ENCODE measurements around the gene LHCGR.

Gene LHCGR

GRCh38 chr2:48755473-48755872 lies at the start of gene LHCGR:
TSS of gene LHCGR (minus strand) at chr2:48755724. CDS start at chr2:48755671, 53 bp downstream.
- no peak for DNase-seq

- DNase-seq, result no peak
Measured at GRCh38 chr2:48799601-48800000, 44.1 kb upstream of the LHCGR start.

GRCh38 chr2:48795065-48795464 lies 39.5 kb upstream of the LHCGR start:
- no peak for DNase-seq

GRCh38 chr2:48793671-48794070 lies 38.1 kb upstream of the LHCGR start:
- no peak for DNase-seq

GRCh38 chr2:48792030-48792429 lies 36.5 kb upstream of the LHCGR start:
- no peak for DNase-seq

- DNase-seq, result no peak
Measured at GRCh38 chr2:48790407-48791170, 35.1 kb upstream of the LHCGR start.

- no peak for DNase-seq
Measured at GRCh38 chr2:48787580-48787979, 32.1 kb upstream of the LHCGR start.

- peak; percentile 24 for DNase-seq
Measured at GRCh38 chr2:48781366-48781765, 25.8 kb upstream of the LHCGR start.

- DNase-seq, result no peak
Measured at GRCh38 chr2:48779019-48779716, 23.6 kb upstream of the LHCGR start.

- DNase-seq, result no peak
Measured at GRCh38 chr2:48774251-48774650, 18.7 kb upstream of the LHCGR start.

- DNase-seq, result no peak
Measured at GRCh38 chr2:48771241-48772014, 15.9 kb upstream of the LHCGR start.

- no peak for DNase-seq
Measured at GRCh38 chr2:48770181-48770580, 14.7 kb upstream of the LHCGR start.

- DNase-seq, result no peak
Measured at GRCh38 chr2:48768669-48769068, 13.1 kb upstream of the LHCGR start.

GRCh38 chr2:48767330-48767729 lies 11.8 kb upstream of the LHCGR start:
- DNase-seq, result no peak

- no peak for DNase-seq
Measured at GRCh38 chr2:48760826-48761225, 5.3 kb upstream of the LHCGR start.

- DNase-seq, result no peak
Measured at GRCh38 chr2:48759682-48760081, 4.2 kb upstream of the LHCGR start.

GRCh38 chr2:48756289-48756688 lies 765 bp upstream of the LHCGR start:
- DNase-seq, result no peak

GRCh38 chr2:48754874-48755273 lies 650 bp downstream of the LHCGR start:
- no peak for DNase-seq

- DNase-seq, result no peak
Measured at GRCh38 chr2:48753228-48753627, 2.3 kb downstream of the LHCGR start.

GRCh38 chr2:48750128-48750739 lies 5.3 kb downstream of the LHCGR start:
- no peak for DNase-seq

GRCh38 chr2:48749291-48750127 lies 6.0 kb downstream of the LHCGR start:
- DNase-seq, result no peak

- no peak for DNase-seq
Measured at GRCh38 chr2:48747319-48747718, 8.2 kb downstream of the LHCGR start.

All from fibroblast of skin of right quadriceps (primary cell).